GM12801 (cell line): ENCODE data around the gene SLC1A7.

Experiments used
- TF ChIP-seq, protein P1 (sequence below): IDR thresholded peaks from one replicate; pipeline ENCODE4 v1.5.1; 2011; ENCODE audit warnings: control low read depth; ENCODE audit not compliant: insufficient read length; ENCODE audit errors: extremely low read depth

The SLC1A7 gene

DNA sequence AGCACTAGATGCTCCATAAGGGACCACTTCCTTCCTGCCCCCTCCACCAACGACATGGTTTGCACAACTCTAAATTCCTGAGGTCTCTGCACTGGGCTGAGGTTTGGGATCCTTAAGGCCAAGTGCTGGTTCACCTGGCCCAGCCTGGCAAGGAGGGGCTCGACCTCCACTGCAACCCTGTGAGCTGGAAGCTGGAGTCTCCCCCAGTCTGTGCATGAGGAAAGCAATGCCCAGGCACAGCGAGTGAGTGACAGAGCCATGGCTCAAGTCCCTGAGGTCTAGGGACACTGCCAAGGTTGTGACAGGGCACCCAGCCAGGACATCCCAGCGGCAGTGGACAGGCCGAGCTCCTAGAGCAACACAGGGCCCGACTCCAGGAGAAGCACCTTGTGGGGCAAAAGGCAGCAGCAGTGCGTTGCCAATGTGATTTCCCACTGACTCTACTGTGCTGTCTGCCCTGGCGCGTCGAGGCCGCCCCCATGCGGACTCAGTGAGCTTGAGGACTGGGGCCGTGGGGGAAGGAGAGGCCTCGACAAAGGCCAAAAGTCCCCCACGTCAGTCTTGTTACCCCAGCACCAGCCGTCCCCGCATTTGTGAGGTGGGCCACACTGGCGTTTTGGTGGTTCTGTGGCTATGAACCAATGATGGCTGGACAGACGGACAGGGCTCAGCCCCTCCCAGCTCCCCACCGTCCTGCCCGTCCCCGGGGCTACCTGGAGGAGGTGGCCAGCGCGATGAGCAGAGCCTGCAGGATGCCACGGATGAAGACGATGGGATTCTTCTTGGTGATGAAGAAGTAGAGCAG lies 50.4 kb downstream of the SLC1A7 start:
- TF ChIP-seq, protein P1, sequence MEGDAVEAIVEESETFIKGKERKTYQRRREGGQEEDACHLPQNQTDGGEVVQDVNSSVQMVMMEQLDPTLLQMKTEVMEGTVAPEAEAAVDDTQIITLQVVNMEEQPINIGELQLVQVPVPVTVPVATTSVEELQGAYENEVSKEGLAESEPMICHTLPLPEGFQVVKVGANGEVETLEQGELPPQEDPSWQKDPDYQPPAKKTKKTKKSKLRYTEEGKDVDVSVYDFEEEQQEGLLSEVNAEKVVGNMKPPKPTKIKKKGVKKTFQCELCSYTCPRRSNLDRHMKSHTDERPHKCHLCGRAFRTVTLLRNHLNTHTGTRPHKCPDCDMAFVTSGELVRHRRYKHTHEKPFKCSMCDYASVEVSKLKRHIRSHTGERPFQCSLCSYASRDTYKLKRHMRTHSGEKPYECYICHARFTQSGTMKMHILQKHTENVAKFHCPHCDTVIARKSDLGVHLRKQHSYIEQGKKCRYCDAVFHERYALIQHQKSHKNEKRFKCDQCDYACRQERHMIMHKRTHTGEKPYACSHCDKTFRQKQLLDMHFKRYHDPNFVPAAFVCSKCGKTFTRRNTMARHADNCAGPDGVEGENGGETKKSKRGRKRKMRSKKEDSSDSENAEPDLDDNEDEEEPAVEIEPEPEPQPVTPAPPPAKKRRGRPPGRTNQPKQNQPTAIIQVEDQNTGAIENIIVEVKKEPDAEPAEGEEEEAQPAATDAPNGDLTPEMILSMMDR: no peak

DNA sequence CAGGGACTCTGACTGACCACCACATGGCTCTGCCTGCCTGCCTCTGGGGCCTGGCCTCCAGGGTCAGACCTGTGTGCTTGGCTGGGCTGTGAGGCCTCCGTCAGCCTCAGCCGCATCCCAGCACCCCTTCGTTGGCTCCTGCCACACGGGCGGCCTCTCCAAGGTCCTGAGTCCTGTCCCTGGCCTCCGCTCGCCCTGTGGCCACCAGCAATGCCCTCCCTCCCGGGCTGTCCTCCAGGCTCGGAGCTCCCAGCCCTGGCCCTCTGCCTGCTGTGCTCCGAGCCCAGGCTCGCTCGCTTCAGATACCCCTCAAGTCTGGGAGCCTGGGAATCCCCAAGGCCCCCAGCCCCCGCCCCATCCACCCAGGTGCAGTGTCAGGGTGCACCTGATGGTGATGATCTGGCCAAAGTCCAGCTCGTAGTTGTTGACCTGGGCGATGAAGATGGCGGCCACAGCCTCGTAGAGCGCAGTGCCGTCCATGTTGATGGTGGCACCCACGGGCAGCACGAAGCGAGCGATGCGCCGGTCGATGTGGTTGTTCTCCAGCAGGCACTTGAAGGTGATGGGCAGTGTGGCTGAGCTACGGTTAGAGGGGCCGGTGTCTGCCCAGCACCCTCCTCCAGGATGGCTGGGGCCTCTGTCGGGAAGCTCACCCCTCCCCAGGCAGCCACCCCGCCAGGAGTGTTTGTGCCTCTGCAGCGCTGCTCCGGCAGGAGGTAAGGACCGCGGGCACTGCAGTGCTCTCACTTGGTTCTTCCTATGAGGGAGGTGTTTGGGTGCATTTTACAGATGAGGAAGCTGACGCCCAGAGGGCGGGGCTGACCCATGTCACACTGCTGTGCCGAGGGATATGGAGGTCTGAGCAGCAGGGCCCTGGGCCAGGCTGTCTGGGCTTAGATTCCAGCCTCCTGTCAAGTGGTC lies 52.0 kb downstream of the SLC1A7 start:
- TF ChIP-seq, protein P1: no peak

DNA sequence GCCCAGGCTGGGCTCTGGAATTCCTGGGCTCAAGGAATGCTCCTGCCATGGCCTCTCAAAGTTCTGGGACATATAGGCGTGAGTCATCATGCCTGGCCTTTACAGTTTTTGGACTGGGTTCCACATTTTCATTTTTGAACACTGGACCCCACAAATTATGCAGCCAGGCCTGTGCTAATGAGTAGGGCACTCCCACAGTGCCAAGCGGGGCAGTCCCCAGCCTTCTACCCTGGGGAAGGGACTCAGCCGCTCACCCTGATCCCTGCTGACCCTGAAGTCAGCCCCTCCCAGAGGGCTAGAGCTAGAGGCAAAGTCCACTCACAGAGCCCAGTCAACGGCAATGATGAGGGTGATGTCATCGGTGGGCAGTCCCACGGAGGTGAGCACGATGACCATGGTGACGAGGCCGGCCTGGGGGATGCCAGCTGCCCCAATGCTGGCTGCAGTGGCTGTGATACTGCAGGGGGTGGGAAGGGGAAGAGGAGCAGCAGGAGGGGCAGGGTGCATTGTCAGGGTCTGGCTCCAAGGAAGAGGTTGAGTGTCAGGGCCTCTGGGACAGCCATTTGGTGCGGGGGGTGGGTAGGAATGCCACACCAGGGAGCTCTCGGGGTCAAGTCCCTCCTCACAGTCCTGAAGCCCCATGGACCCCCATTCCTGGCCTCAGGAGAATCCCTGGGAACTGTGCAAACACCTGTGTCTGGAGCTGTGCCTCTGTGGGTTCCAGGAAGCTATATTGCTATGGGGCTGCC lies 52.8 kb downstream of the SLC1A7 start:
- TF ChIP-seq, protein P1: no peak

DNA sequence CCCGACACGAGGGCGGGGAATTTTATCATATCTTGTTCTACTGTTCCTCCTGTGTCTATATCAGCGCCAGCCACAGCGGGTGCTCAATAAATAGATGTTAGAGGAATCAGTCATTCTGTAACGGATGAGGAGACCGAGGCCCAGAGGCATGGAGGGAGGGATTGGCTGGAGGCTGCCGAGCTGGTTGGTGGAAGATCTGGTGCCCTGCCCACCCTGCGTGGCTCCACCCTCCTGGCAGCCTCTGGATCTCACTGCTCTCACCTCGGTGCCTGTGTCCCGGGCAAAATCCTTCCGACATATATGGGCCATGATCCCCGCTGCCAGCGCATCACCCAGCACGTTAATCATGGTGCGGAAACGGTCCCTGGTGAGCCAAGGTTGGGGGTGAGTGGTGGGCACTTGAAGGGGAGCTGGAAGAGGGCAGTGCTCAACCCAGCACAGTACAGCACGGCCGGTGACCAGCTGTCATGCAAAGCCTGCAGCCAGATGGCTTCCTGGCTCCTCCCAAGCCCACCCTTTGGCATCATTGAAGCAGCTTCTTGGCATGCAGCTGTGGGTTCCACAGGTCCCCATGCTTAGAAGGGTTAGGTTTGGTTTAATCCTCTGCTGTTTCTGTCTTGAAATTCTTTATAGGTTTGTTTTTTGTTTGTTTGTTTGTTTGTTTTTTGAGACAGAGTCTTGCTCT lies 53.7 kb downstream of the SLC1A7 start:
- TF ChIP-seq, protein P1: no peak

DNA sequence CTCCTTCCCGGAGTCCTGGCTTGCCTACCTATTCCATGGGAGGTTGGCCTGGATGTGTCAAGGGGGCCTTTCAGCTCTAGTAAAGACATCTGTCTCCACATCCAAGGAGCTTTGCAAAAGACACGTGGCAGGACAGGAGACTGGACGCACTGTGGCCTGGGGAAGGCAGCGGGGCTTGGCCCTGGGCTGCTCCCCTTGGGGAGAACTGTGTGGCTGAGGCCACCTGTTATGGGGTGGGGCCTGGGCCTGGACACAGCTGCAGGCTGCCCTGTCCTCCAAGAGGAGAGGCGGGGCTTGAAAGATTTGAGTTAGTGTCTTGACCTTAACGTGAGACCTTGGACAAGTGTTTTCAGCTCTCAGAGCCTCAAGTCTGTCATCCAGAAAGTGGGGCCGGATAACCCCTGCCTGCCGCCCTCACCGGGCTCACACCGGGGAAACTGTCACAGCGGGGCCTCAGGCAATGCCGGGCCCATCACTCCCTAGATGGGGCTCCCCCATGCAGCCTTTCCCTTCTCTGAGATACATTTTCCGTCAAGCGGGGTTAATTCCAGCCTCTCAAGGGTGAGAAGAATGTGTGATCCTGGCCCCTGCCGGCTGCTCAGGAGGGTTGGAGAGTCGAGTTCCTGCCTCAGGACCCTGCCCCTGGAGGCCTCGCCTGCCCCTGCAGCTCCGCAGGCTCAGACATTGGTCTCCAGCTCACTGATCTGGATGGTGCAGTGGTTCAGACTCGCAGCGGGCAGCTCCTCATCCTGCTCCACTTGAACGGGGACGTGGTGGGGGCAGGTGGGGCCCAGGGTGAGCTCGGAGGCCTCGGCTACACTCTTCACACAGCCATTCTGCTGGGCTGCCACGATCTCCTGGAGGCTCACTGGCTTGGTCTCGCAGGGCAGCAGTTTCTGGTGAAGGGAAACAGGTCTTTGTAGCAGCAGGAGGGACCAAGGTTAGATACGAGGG lies 54.8 kb downstream of the SLC1A7 start:
- TF ChIP-seq, protein P1: no peak

DNA sequence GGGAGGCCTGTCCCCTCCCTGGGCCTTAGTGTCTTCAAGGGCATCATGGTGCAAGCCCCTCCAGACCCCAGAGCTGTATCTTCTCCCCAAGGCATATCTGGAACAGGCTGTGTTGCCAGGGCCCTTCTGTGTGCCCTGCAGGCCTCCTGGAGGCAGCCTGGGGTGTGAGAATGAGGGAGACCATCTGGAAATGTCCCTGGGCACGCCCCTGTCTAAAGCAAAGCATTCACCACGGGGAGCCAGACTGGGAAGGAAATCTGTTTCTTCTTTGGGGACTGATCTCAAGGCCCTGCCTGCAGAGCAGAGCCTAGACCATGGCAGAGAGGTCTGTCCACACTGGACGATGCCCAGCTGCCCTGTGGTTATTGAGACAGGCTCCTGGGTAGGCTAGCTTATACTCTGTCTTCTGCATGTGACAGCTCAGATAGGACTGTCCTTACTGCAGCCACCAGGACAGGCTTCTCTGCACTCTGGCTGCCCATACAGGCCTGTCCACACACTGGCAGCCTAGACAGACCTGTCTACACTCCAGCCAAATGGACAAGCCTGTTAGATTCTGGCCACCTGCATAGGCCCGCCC lies 55.9 kb downstream of the SLC1A7 start:
- TF ChIP-seq, protein P1: no peak
